ENCODE results near the gene RGCC.

DNA sequence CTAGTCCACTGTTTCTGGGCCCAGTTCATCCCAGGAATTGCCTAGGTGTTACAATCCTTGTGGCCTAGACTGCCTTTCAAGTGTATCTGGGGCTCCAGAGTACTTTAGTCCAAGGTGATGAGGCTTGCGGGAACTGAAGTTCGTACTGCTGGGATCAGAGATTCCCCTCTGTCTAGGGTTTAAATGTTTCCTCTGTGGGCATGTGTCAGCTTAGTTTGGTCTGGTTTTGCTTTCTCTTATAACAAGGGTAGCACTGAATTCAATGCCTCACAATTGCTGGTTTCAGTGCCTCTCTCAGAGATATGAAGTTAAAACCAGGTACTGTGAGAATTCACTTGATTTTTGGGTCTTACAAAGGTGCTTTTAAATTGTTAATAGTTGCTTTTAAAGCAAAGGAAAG, 30.8 kb downstream of the RGCC start:
- TF ChIP-seq, protein P1, sequence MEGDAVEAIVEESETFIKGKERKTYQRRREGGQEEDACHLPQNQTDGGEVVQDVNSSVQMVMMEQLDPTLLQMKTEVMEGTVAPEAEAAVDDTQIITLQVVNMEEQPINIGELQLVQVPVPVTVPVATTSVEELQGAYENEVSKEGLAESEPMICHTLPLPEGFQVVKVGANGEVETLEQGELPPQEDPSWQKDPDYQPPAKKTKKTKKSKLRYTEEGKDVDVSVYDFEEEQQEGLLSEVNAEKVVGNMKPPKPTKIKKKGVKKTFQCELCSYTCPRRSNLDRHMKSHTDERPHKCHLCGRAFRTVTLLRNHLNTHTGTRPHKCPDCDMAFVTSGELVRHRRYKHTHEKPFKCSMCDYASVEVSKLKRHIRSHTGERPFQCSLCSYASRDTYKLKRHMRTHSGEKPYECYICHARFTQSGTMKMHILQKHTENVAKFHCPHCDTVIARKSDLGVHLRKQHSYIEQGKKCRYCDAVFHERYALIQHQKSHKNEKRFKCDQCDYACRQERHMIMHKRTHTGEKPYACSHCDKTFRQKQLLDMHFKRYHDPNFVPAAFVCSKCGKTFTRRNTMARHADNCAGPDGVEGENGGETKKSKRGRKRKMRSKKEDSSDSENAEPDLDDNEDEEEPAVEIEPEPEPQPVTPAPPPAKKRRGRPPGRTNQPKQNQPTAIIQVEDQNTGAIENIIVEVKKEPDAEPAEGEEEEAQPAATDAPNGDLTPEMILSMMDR (conservative IDR thresholded peaks at IDR 0.05; ENCODE audit: low read length) = no peak
- no peak for TF ChIP-seq EZH2phosphoT487 (IDR thresholded peaks at IDR 0.05; ENCODE audit: borderline replicate concordance)

All from Loucy (cell line).